ENCODE measurements around the gene CCDC85B. TPM values are rescaled to one million over a fixed set of nuclear protein-coding genes. Genes with fewer than 3 reads are reported as not detected.

Gene CCDC85B
- total RNA-seq, 3 donors from 2014 or later (not counting 1 experiment from before 2014, with no cell fraction given), result 22.6 to 36.1 (median 24.1) TPM

GRCh38 chr11:65860278-65861164, 30.0 kb upstream of the CCDC85B start, which contains the start of gene MUS81:
Gene MUS81, plus strand, starts transcription at chr11:65860433. Its CDS starts 321 bp downstream, at chr11:65860754.
- ATAC-seq, result peak; percentile 38 to 66 (median 41)
- peaks cover 45 to 56% of the 10 kb centered on the region in 2 donors for H3K4me1 Mint-ChIP-seq

GRCh38 chr11:65861165-65861505, 29.3 kb upstream of the CCDC85B start:
- Mint-ChIP-seq H3K4me1 (peaks cover 40 to 53% of the 10 kb centered on the region in 2 donors), H3K27ac (peak overlapping the region; percentile 97 to 98), H3K4me3 (peak overlapping the region; percentile 98), H3K9me3 (no peaks in the 10 kb centered on the region), H3K27me3 (ENCODE audit: low read depth in 2 of 2) (no peaks in the 10 kb centered on the region), H3K36me3 (no peaks in the 10 kb centered on the region)
- H3K4me3 ChIP-seq (ENCODE audit: low read length), result peak overlapping the region; percentile 80
- peaks cover 36% of the 10 kb centered on the region for H3K4me1 ChIP-seq (ENCODE audit: control insufficient read depth, insufficient read depth, low read length)
- peak overlapping the region; percentile 85 for H3K27ac ChIP-seq (ENCODE audit: low read length)
- TF ChIP-seq CTCF (IDR thresholded peaks at IDR 0.05), result no peak
- no peaks in the 10 kb centered on the region for H3K27me3 ChIP-seq (ENCODE audit: control insufficient read depth, insufficient read depth, low read length)
- intact Hi-C loops (cut with micrococcal nuclease), result no loop called here
- ATAC-seq (no peak), DNase-seq (peak in 1 of 2 donors; percentile 16)
- 26% methylated on average over 14 of the region's 14 CpGs for WGBS (ENCODE audit: insufficient coverage)
- H3K9me3 ChIP-seq (ENCODE audit: control insufficient read depth, insufficient read depth, low read length), result no peaks in the 10 kb centered on the region
- H3K36me3 ChIP-seq (ENCODE audit: control insufficient read depth, insufficient read depth, low read length), result peaks cover 42% of the 10 kb centered on the region

More at GRCh38 chr11:65860278-65861164, 30.0 kb upstream of the CCDC85B start, which contains the start of gene MUS81:
- intact Hi-C loops (cut with micrococcal nuclease), result loop anchor here (1.0 kb wide), 1 partner anchor 101 kb away; the partner anchor contains the start of gene SART1
- Mint-ChIP-seq H3K27ac (peak within 1 kb of the TSS; percentile 97 to 98), H3K9me3 (no peaks in the 10 kb centered on the region), H3K4me3 (peak within 1 kb of the TSS; percentile 98), H3K27me3 (ENCODE audit: low read depth in 2 of 2) (no peaks in the 10 kb centered on the region), H3K36me3 (no peaks in the 10 kb centered on the region)
- Histone ChIP-seq H3K27ac (ENCODE audit: low read length) (peak within 1 kb of the TSS; percentile 85), H3K27me3 (ENCODE audit: control insufficient read depth, insufficient read depth, low read length) (no peaks in the 10 kb centered on the region), H3K9me3 (ENCODE audit: control insufficient read depth, insufficient read depth, low read length) (no peaks in the 10 kb centered on the region), H3K4me3 (ENCODE audit: low read length) (peak within 1 kb of the TSS; percentile 80), H3K4me1 (ENCODE audit: control insufficient read depth, insufficient read depth, low read length) (peaks cover 42% of the 10 kb centered on the region), H3K36me3 (ENCODE audit: control insufficient read depth, insufficient read depth, low read length) (peaks cover 42% of the 10 kb centered on the region)
- peak; percentile 97 for DNase-seq
- peak; percentile 86 for TF ChIP-seq CTCF (IDR thresholded peaks at IDR 0.05)
- under 1% methylated on average over 78 of the region's 78 CpGs for WGBS (ENCODE audit: insufficient coverage)

GRCh38 chr11:65861533-65862183, 28.8 kb upstream of the CCDC85B start:
- Mint-ChIP-seq H3K27ac (peak overlapping the region in 1 of 2 donors; percentile 98), H3K27me3 (ENCODE audit: low read depth in 2 of 2) (no peaks in the 10 kb centered on the region), H3K9me3 (no peaks in the 10 kb centered on the region), H3K4me3 (peak overlapping the region; percentile 98), H3K36me3 (no peaks in the 10 kb centered on the region), H3K4me1 (peaks cover 35 to 48% of the 10 kb centered on the region in 2 donors)
- Histone ChIP-seq H3K27me3 (ENCODE audit: control insufficient read depth, insufficient read depth, low read length) (no peaks in the 10 kb centered on the region), H3K27ac (ENCODE audit: low read length) (no peak overlapping the region), H3K9me3 (ENCODE audit: control insufficient read depth, insufficient read depth, low read length) (no peaks in the 10 kb centered on the region), H3K4me3 (ENCODE audit: low read length) (no peak overlapping the region), H3K4me1 (ENCODE audit: control insufficient read depth, insufficient read depth, low read length) (peaks cover 31% of the 10 kb centered on the region), H3K36me3 (ENCODE audit: control insufficient read depth, insufficient read depth, low read length) (peaks cover 42% of the 10 kb centered on the region)
- DNase-seq, result peak in 1 of 2 donors; percentile 15
- intact Hi-C loops (cut with micrococcal nuclease), result no loop called here
- TF ChIP-seq CTCF (IDR thresholded peaks at IDR 0.05), result no peak
- no peak for ATAC-seq
- WGBS (ENCODE audit: insufficient coverage), result 96% methylated on average over 13 of the region's 13 CpGs

Measured in natural killer cell (primary cell).